ENCODE measurements around the gene GAMT. TPM values are rescaled to one million over a fixed set of nuclear protein-coding genes. Genes with fewer than 3 reads are reported as not detected.

The GAMT gene
- total RNA-seq, 1 donor from 2014 or later = 7.8 TPM

DNA sequence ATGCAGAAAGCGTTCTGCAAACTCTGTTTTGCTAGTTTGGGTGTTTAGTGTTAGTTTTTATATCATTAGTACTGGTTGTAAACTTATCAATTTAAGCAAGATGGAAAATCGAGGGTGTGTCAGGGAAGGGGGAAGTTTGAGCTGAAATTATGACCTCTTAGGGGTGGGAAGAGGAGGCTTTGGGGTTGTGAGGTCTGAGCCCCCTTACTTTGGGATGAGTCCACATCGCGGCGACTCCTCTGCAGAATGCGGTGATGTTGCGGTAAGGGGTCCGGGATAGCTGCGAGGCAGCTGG is 18.4 kb downstream of the GAMT start:
- peak overlapping the region; percentile 89 for H3K4me3 ChIP-seq
- no peak for ATAC-seq
- no peak for DNase-seq
- intact Hi-C loops (cut with DNase I) = no loop called here
- H3K9me3 ChIP-seq = no peaks in the 10 kb centered on the region
- peaks cover 5% of the 10 kb centered on the region for H3K36me3 ChIP-seq
- H3K27ac ChIP-seq = peak overlapping the region; percentile 82
- no peaks in the 10 kb centered on the region for H3K27me3 ChIP-seq (ENCODE audit: low read depth)
- TF ChIP-seq, protein P1, sequence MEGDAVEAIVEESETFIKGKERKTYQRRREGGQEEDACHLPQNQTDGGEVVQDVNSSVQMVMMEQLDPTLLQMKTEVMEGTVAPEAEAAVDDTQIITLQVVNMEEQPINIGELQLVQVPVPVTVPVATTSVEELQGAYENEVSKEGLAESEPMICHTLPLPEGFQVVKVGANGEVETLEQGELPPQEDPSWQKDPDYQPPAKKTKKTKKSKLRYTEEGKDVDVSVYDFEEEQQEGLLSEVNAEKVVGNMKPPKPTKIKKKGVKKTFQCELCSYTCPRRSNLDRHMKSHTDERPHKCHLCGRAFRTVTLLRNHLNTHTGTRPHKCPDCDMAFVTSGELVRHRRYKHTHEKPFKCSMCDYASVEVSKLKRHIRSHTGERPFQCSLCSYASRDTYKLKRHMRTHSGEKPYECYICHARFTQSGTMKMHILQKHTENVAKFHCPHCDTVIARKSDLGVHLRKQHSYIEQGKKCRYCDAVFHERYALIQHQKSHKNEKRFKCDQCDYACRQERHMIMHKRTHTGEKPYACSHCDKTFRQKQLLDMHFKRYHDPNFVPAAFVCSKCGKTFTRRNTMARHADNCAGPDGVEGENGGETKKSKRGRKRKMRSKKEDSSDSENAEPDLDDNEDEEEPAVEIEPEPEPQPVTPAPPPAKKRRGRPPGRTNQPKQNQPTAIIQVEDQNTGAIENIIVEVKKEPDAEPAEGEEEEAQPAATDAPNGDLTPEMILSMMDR (IDR thresholded peaks at IDR 0.05) = no peak
- peaks cover 18% of the 10 kb centered on the region for H3K4me1 ChIP-seq

DNA sequence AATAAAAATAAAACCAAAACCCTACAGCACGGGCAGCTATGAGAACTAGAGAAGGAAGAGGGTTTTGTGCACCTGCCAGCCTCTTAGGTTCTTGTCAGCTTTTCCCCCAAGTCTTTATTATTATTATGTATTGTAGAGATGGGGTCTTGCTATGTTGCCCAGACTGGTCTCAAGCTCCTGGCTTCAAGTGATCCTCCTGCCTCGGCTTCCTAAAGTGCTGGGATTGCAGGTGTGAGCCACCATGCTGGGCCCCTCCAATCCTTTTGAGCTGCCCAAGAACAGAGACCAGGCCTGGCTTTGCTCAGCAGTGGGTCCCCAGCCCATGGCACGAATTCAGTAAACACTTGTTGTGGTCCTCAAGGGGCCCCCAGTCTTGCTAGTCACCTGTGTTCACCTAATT is 19.1 kb downstream of the GAMT start:
- DNase-seq = no peak
- no peak for ATAC-seq
- Histone ChIP-seq H3K9me3 (no peaks in the 10 kb centered on the region), H3K36me3 (peaks cover 10% of the 10 kb centered on the region), H3K27me3 (ENCODE audit: low read depth) (no peaks in the 10 kb centered on the region), H3K27ac (no peak overlapping the region), H3K4me3 (no peak overlapping the region), H3K4me1 (peaks cover 18% of the 10 kb centered on the region)
- TF ChIP-seq, protein P1 (IDR thresholded peaks at IDR 0.05) = no peak
- intact Hi-C loops (cut with DNase I) = no loop called here

DNA sequence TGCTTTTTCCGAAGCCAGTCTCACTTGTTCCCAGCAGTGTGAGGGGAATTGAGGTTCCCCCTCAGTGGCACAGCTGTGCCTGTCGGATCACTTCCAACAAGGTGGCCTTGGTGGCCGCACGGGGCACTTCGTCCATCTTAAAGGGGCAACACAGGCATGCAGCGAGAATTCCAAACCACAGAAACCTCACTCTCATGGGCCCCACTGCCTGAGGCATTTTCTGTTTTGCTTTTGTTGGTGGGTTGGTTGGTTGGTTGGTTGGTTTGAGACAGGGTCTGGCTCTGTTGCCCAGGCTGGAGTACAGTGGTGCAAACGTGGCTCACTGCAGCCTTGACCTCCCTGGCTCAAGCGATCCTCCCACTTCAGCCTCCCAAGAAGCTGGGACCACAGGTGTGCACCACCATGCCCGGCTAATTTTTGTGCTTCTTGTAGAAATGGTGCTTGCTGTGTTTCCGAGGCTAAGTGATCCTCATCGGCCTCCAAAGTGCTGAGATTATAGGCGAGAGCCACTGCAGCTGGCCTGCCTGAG is 21.3 kb downstream of the GAMT start:
- Histone ChIP-seq H3K36me3 (peaks cover 22% of the 10 kb centered on the region), H3K9me3 (no peaks in the 10 kb centered on the region), H3K4me3 (no peak overlapping the region), H3K4me1 (peaks cover 7% of the 10 kb centered on the region), H3K27ac (no peak overlapping the region), H3K27me3 (ENCODE audit: low read depth) (no peaks in the 10 kb centered on the region)
- intact Hi-C loops (cut with DNase I) = no loop called here
- ATAC-seq (no peak), DNase-seq (no peak)
- TF ChIP-seq, protein P1 (IDR thresholded peaks at IDR 0.05) = no peak

DNA sequence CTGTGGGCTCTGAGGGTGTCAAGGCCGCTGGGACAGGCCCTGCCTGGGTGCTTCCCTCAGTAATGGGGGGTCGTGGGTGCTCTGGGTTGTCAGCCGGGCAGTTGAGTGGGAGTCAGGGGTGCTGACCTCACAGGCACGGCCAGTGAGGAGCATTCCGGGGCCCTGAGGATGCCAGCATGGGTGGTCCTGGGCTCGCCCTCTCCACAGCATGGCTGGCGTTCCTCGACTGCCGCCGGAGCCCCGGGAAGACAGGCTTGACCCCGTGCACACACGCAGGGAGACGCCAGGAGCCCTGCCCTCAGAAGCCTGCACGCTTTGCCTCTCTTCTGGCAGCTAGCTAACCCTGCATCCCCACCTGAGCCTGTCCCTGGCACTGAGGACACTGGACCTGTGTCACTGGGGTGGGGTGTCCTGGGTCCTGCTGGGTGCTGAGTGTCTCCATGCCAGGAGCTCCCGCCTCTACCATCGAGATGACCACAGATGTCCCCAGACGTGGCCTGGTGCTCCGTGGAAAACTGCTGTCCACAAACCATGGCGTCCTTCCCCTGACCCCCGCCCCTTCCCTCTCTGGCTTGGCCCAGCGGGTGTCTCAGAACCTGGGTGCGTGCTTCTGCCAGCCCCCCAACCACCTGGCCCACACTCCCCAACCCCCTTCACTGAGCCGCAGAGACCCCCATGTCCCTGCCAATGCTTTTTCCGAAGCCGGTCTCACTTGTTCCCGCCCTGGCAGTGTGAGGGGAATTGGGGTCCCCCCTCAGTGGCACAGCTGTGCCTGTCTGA is 22.0 kb downstream of the GAMT start:
- TF ChIP-seq, protein P1 (IDR thresholded peaks at IDR 0.05) = no peak
- ATAC-seq (no peak), DNase-seq (no peak)

DNA sequence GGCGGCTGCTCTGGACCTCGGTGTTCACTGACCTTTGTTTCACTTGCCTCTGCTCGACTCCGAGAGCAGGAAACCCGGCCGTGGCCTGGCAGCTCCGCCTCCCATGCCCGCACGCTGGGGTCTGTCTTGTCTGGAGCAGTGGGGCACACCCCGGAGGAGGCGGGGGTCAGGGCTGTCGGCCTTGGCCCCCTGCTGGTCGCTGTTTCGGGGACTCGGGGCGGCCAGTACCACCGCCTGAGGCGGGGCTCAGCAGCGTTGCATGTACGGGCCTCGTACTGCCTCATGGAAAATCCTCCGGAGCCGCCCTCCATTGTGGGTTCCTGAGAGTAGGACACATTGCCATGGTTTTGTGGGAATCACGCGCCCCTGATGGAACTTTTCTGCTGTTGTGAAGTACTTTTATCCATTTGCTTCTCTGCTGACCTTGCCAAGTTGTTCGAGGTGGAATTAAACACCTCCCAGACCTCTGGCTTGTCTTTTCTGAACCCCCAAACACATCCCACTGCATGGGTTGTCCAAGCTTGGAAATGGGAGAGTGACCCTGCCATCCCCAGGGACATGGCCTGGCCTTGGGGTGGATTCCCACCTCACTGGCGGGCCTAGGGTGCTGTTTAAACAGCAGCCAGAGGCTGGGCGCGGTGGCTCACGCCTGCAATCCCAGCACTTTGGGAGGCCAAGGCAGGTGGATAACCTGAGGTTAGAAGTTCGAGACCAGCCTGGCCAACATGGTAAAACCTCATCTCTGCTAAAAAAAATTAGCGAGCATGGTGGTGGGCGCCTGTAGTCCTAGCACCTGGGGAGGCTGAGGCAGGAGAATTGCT is 23.2 kb downstream of the GAMT start:
- ATAC-seq = no peak
- H3K27me3 ChIP-seq (ENCODE audit: low read depth) = no peaks in the 10 kb centered on the region
- no peak for DNase-seq
- intact Hi-C loops (cut with DNase I) = no loop called here
- TF ChIP-seq, protein P1 (IDR thresholded peaks at IDR 0.05) = no peak
- no peak overlapping the region for H3K27ac ChIP-seq
- no peaks in the 10 kb centered on the region for H3K9me3 ChIP-seq
- peaks cover 40% of the 10 kb centered on the region for H3K36me3 ChIP-seq
- no peak overlapping the region for H3K4me3 ChIP-seq
- H3K4me1 ChIP-seq = peaks cover under 1% of the 10 kb centered on the region

More for the DNA sequence above, 22.0 kb downstream of the GAMT start:
- Histone ChIP-seq H3K36me3 (peaks cover 29% of the 10 kb centered on the region), H3K4me3 (no peak overlapping the region), H3K9me3 (no peaks in the 10 kb centered on the region), H3K27ac (no peak overlapping the region), H3K4me1 (no peaks in the 10 kb centered on the region), H3K27me3 (ENCODE audit: low read depth) (no peaks in the 10 kb centered on the region)
- intact Hi-C loops (cut with DNase I) = no loop called here

All from lower lobe of right lung (tissue), 2 donors.